Measurements from ENCODE around the gene DCHS2. TPM values are rescaled to one million over a fixed set of nuclear protein-coding genes. Genes with fewer than 3 reads are reported as not detected.

DCHS2 gene
- polyA plus RNA-seq, 4 donors, result 0.10 to 0.34 TPM; not detected in 2

DNA sequence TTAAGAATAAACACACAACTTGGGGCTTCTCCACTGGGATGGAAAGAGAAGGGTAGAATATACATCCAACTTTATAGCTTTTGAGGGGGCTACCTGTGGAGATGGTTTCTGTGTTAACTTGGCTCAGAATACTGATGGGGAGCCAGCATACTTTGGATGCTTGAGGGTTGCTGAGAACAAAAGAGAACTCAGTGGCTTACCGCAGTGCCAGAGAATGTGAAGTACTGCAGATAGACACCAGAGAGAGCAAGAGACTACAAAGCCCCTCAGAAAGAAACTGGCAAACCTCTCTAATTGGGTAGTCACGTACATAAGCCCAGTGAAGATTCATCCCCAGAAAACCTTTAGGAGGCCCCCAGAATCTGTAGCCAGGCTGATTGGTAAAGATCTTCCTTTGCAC, 214.4 kb downstream of the DCHS2 start:
- H3K4me1 ChIP-seq (ENCODE audit: control insufficient read depth in 3 of 3, insufficient read depth in 2 of 3, low read depth in 1 of 3, low read length in 2 of 3), result no peaks in the 10 kb centered on the region
- WGBS, 3 donors, result 55 to 69% (median 65%) methylated on average over 2 of the region's 2 CpGs
- no peak overlapping the region for H3K27ac ChIP-seq (ENCODE audit: low read depth in 1 of 3, low read length in 2 of 3)
- FAIRE-seq, result no peak
- H3K4me3 ChIP-seq (ENCODE audit: low read depth in 1 of 3, low read length in 3 of 3), result no peak overlapping the region
- no peaks in the 10 kb centered on the region for H3K36me3 ChIP-seq (ENCODE audit: control insufficient read depth in 3 of 3, insufficient read depth in 2 of 3, low read depth in 1 of 3, low read length in 3 of 3)
- no peak for DNase-seq
- no peaks in the 10 kb centered on the region for H3K9me3 ChIP-seq (ENCODE audit: control insufficient read depth in 2 of 2, insufficient read depth in 1 of 2, low read depth in 1 of 2, low read length in 1 of 2)
- no peaks in the 10 kb centered on the region for H3K27me3 ChIP-seq (ENCODE audit: control insufficient read depth in 3 of 3, insufficient read depth in 3 of 3, low read length in 3 of 3)

DNA sequence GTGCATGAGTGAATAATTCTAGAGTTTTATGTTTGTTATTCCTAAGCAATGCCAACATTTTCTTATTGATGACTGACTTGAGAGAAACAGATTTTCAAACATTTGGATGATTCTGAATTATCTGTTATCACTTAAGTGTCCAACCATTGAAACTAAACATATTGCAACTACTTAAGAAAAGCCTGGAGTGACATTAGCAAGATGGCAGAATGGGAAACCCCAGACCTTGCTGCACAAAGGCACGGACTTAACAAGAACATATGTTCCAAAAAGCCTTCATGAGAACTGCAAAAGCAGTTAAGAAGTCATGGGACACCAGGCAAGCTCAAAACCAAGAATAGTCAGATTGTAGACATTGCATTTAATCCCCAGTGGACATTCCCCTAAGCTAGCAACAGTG, 215.1 kb downstream of the DCHS2 start:
- Histone ChIP-seq H3K4me1 (ENCODE audit: control insufficient read depth in 3 of 3, insufficient read depth in 2 of 3, low read depth in 1 of 3, low read length in 2 of 3) (no peaks in the 10 kb centered on the region), H3K27ac (ENCODE audit: low read depth in 1 of 3, low read length in 2 of 3) (no peak overlapping the region), H3K4me3 (ENCODE audit: low read depth in 1 of 3, low read length in 3 of 3) (no peak overlapping the region), H3K9me3 (ENCODE audit: control insufficient read depth in 2 of 2, insufficient read depth in 1 of 2, low read depth in 1 of 2, low read length in 1 of 2) (no peaks in the 10 kb centered on the region), H3K27me3 (ENCODE audit: control insufficient read depth in 3 of 3, insufficient read depth in 3 of 3, low read length in 3 of 3) (no peaks in the 10 kb centered on the region), H3K36me3 (ENCODE audit: control insufficient read depth in 3 of 3, insufficient read depth in 2 of 3, low read depth in 1 of 3, low read length in 3 of 3) (no peaks in the 10 kb centered on the region)
- no peak for DNase-seq
- 36 to 74% (median 43%) methylated on average over 1 of the region's 1 CpG for WGBS, 3 donors
- no peak for FAIRE-seq

DNA sequence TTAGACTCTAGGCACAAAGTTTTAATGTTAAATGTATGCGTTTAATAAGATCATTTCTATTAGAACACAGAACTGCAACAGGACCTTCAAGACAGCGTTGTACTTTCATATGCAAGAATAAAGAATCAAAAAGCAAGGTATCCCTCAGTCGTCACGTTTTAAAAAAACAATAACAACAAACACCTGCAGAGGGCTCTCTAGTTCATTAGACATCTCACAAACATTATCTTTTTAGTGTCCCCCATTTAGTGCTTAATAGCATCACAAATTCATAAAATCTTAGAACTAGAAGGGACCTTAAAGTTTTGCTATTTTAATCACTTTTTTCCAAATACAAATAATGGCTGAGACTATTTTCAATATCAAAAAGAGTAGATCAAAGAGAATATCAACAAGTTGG, 236.6 kb downstream of the DCHS2 start:
- Histone ChIP-seq H3K4me3 (ENCODE audit: low read depth in 1 of 3, low read length in 3 of 3) (no peak overlapping the region), H3K36me3 (ENCODE audit: control insufficient read depth in 3 of 3, insufficient read depth in 2 of 3, low read depth in 1 of 3, low read length in 3 of 3) (no peaks in the 10 kb centered on the region), H3K27me3 (ENCODE audit: control insufficient read depth in 3 of 3, insufficient read depth in 3 of 3, low read length in 3 of 3) (no peaks in the 10 kb centered on the region), H3K4me1 (ENCODE audit: control insufficient read depth in 3 of 3, insufficient read depth in 2 of 3, low read depth in 1 of 3, low read length in 2 of 3) (no peaks in the 10 kb centered on the region), H3K27ac (ENCODE audit: low read depth in 1 of 3, low read length in 2 of 3) (no peak overlapping the region), H3K9me3 (ENCODE audit: control insufficient read depth in 2 of 2, insufficient read depth in 1 of 2, low read depth in 1 of 2, low read length in 1 of 2) (no peaks in the 10 kb centered on the region)
- no peak for FAIRE-seq
- WGBS, 3 donors, result 43 to 45% (median 44%) methylated on average over 4 of the region's 4 CpGs
- DNase-seq, result no peak

DNA sequence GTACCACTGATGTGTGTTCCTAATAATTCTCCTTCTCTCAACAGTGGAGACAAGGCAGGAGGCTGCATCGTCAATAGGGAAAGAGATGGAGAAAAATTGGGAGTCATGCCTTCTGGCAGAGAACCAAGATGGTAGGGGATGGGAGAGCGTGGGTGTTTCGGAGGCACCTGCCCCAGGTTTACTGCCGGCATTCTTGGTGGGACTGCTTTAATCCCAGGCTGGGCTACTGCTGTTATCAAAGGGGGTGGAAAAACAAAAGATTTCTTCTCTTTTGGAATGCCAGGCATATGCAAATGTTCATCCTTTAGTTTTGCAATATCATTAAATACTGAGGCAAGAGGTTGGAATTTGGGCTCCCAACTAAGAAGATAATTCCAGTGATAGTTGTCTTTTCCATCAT, 257.0 kb downstream of the DCHS2 start:
- Histone ChIP-seq H3K9me3 (ENCODE audit: control insufficient read depth in 2 of 2, insufficient read depth in 1 of 2, low read depth in 1 of 2, low read length in 1 of 2) (no peaks in the 10 kb centered on the region), H3K27ac (ENCODE audit: low read depth in 1 of 3, low read length in 2 of 3) (no peak overlapping the region)
- FAIRE-seq, result no peak

DNA sequence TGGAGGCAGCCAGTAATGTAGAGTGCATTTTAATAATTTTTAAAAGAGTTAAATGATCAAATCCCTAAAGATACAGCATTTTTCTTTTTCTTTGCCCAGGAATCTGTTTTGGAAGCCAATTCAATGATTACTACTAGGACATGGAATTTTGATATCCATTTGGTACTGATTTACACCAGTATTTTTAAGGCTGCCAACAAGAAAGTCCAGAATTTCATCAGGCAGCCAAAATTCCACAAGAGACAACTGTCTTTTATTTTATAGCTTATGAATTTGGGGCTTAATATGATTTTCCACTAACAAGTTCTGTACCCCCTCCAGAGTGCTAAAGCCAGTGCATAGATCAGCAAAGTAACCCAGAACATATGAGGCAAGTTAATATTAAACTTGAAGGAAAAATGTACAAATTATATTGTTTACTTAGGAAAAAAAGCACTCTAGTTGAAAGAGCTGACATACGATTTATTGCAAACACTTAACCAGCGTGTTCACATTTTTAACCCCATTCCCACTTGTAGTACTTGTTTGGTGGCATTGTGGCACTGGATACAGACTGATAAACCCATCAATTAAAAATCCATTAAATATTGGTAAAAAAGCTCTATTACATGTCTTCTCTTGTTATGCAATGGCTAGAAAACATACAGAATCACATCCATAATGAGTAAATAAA, 259.7 kb downstream of the DCHS2 start:
- H3K27ac ChIP-seq (ENCODE audit: low read depth in 1 of 3, low read length in 2 of 3), result no peak overlapping the region
- FAIRE-seq, result no peak
- H3K36me3 ChIP-seq (ENCODE audit: control insufficient read depth in 3 of 3, insufficient read depth in 2 of 3, low read depth in 1 of 3, low read length in 3 of 3), result no peaks in the 10 kb centered on the region
- H3K4me3 ChIP-seq (ENCODE audit: low read depth in 1 of 3, low read length in 3 of 3), result no peak overlapping the region
- no peaks in the 10 kb centered on the region for H3K9me3 ChIP-seq (ENCODE audit: control insufficient read depth in 2 of 2, insufficient read depth in 1 of 2, low read depth in 1 of 2, low read length in 1 of 2)
- DNase-seq, result no peak
- H3K27me3 ChIP-seq (ENCODE audit: control insufficient read depth in 3 of 3, insufficient read depth in 3 of 3, low read length in 3 of 3), result no peaks in the 10 kb centered on the region
- 13 to 36% (median 27%) methylated on average over 2 of the region's 2 CpGs for WGBS, 3 donors
- H3K4me1 ChIP-seq (ENCODE audit: control insufficient read depth in 3 of 3, insufficient read depth in 2 of 3, low read depth in 1 of 3, low read length in 2 of 3), result no peaks in the 10 kb centered on the region

More for the DNA sequence above, 257.0 kb downstream of the DCHS2 start:
- Histone ChIP-seq H3K4me3 (ENCODE audit: low read depth in 1 of 3, low read length in 3 of 3) (no peak overlapping the region), H3K36me3 (ENCODE audit: control insufficient read depth in 3 of 3, insufficient read depth in 2 of 3, low read depth in 1 of 3, low read length in 3 of 3) (no peaks in the 10 kb centered on the region), H3K27me3 (ENCODE audit: control insufficient read depth in 3 of 3, insufficient read depth in 3 of 3, low read length in 3 of 3) (no peaks in the 10 kb centered on the region), H3K4me1 (ENCODE audit: control insufficient read depth in 3 of 3, insufficient read depth in 2 of 3, low read depth in 1 of 3, low read length in 2 of 3) (no peaks in the 10 kb centered on the region)
- 79 to 81% (median 81%) methylated on average over 4 of the region's 4 CpGs for WGBS, 3 donors
- DNase-seq, result no peak

DNA sequence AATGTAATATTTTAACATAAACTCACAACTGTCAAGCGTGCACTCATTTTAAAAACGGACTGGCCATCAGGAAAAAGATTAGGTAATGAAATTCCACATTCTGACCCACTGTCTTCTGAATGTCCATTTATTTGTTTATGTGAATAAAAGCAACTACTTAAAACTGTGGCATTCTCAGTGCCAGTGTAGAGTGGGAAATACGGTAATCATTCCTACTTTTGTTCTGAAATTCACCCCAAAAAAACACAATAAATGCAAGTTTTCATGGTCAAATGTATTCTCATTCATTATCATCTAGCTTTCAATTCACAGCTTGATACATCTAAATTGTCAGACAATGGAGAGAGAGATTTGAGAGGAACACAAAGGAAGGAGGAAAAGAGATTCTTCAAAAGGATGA, 260.9 kb downstream of the DCHS2 start:
- 75 to 86% (median 83%) methylated on average over 3 of the region's 3 CpGs for WGBS, 3 donors

DNA sequence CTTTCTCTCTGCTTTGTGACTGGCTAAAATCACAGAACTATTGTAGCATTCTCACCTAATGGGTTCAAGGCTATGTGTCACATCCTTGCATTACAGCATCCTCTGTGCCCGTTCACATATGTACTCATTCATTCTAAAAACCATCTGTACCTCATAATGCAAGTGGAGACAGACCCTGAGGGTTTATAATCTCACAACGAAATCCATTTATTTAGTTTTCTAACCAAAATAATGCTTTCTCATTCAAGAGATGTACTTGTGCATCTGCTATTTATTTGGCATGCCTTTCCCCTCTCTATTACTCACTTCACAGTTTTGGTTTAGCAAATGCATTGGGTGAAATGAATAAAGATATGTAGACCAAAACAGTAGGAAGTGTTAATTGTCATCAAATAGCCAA, 261.5 kb downstream of the DCHS2 start:
- H3K27ac ChIP-seq (ENCODE audit: low read depth in 1 of 3, low read length in 2 of 3), result no peak overlapping the region
- H3K4me3 ChIP-seq (ENCODE audit: low read depth in 1 of 3, low read length in 3 of 3), result no peak overlapping the region
- DNase-seq (no peak), FAIRE-seq (no peak)
- no peaks in the 10 kb centered on the region for H3K9me3 ChIP-seq (ENCODE audit: control insufficient read depth in 2 of 2, insufficient read depth in 1 of 2, low read depth in 1 of 2, low read length in 1 of 2)
- no peaks in the 10 kb centered on the region for H3K27me3 ChIP-seq (ENCODE audit: control insufficient read depth in 3 of 3, insufficient read depth in 3 of 3, low read length in 3 of 3)
- H3K36me3 ChIP-seq (ENCODE audit: control insufficient read depth in 3 of 3, insufficient read depth in 2 of 3, low read depth in 1 of 3, low read length in 3 of 3), result no peaks in the 10 kb centered on the region
- WGBS, 3 donors, result 52 to 58% (median 56%) methylated on average over 2 of the region's 2 CpGs
- H3K4me1 ChIP-seq (ENCODE audit: control insufficient read depth in 3 of 3, insufficient read depth in 2 of 3, low read depth in 1 of 3, low read length in 2 of 3), result no peaks in the 10 kb centered on the region

More for the DNA sequence above, 260.9 kb downstream of the DCHS2 start:
- Histone ChIP-seq H3K36me3 (ENCODE audit: control insufficient read depth in 3 of 3, insufficient read depth in 2 of 3, low read depth in 1 of 3, low read length in 3 of 3) (no peaks in the 10 kb centered on the region), H3K27ac (ENCODE audit: low read depth in 1 of 3, low read length in 2 of 3) (no peak overlapping the region), H3K9me3 (ENCODE audit: control insufficient read depth in 2 of 2, insufficient read depth in 1 of 2, low read depth in 1 of 2, low read length in 1 of 2) (no peaks in the 10 kb centered on the region), H3K4me3 (ENCODE audit: low read depth in 1 of 3, low read length in 3 of 3) (no peak overlapping the region), H3K4me1 (ENCODE audit: control insufficient read depth in 3 of 3, insufficient read depth in 2 of 3, low read depth in 1 of 3, low read length in 2 of 3) (no peaks in the 10 kb centered on the region), H3K27me3 (ENCODE audit: control insufficient read depth in 3 of 3, insufficient read depth in 3 of 3, low read length in 3 of 3) (no peaks in the 10 kb centered on the region)
- FAIRE-seq, result no peak
- no peak for DNase-seq

DNA sequence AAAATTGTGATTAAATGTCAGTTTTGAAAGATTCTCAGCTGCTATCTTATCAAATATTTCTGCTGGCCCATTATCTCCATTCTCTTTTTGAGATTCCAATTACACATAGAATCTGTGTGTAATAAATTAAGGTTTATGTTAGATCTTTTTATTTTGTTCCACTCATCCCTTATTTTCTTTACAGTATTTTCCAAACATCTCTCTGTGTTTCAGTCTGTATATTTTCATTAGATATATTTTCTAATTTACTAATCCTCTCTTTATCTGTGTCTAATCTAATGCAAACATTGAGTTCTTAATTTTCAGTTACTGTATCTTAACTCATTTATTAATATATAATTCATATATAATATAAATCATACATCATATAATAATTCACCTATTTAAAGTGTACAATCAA, 268.7 kb downstream of the DCHS2 start:
- Histone ChIP-seq H3K27ac (ENCODE audit: low read depth in 1 of 3, low read length in 2 of 3) (no peak overlapping the region), H3K36me3 (ENCODE audit: control insufficient read depth in 3 of 3, insufficient read depth in 2 of 3, low read depth in 1 of 3, low read length in 3 of 3) (no peaks in the 10 kb centered on the region), H3K9me3 (ENCODE audit: control insufficient read depth in 2 of 2, insufficient read depth in 1 of 2, low read depth in 1 of 2, low read length in 1 of 2) (peaks cover 0 to 7% of the 10 kb centered on the region in 2 donors), H3K4me3 (ENCODE audit: low read depth in 1 of 3, low read length in 3 of 3) (no peak overlapping the region), H3K4me1 (ENCODE audit: control insufficient read depth in 3 of 3, insufficient read depth in 2 of 3, low read depth in 1 of 3, low read length in 2 of 3) (no peaks in the 10 kb centered on the region), H3K27me3 (ENCODE audit: control insufficient read depth in 3 of 3, insufficient read depth in 3 of 3, low read length in 3 of 3) (no peaks in the 10 kb centered on the region)
- peak; percentile 73 for FAIRE-seq
- no peak for DNase-seq

DNA sequence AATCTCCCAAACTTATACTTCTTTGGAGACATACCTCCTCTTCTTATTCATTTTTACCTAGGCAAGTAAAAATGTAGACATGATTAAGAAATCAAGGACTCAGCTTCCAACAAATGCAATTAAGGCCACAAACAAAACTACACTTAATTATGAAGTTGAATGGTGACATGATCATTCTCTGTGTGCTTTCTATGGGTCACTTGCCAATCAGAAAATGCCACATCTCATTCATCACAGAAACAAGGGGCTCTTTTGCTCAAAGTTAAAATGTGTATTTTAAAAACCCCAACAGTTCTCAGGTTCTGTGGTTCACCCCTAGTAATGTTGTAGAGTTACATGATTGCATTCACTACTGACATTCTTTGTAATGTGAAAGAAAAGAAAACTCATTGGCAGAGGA, 273.5 kb downstream of the DCHS2 start:
- FAIRE-seq, result no peak
- Histone ChIP-seq H3K4me3 (ENCODE audit: low read depth in 1 of 3, low read length in 3 of 3) (no peak overlapping the region), H3K27me3 (ENCODE audit: control insufficient read depth in 3 of 3, insufficient read depth in 3 of 3, low read length in 3 of 3) (no peaks in the 10 kb centered on the region), H3K27ac (ENCODE audit: low read depth in 1 of 3, low read length in 2 of 3) (no peak overlapping the region), H3K36me3 (ENCODE audit: control insufficient read depth in 3 of 3, insufficient read depth in 2 of 3, low read depth in 1 of 3, low read length in 3 of 3) (no peaks in the 10 kb centered on the region), H3K9me3 (ENCODE audit: control insufficient read depth in 2 of 2, insufficient read depth in 1 of 2, low read depth in 1 of 2, low read length in 1 of 2) (peaks cover 0 to 7% of the 10 kb centered on the region in 2 donors), H3K4me1 (ENCODE audit: control insufficient read depth in 3 of 3, insufficient read depth in 2 of 3, low read depth in 1 of 3, low read length in 2 of 3) (no peaks in the 10 kb centered on the region)
- DNase-seq, result no peak
